GM12891 (cell line): Measurements from ENCODE around the gene SACS.

Experiments
- POLR2A ChIP-seq: IDR thresholded peaks from 2 replicates; pipeline ENCODE4 v1.6.1; 2011; ENCODE audit warnings: low read depth, low read length, control low read depth
- POLR2AphosphoS5 ChIP-seq: IDR thresholded peaks from 2 replicates; pipeline ENCODE4 v1.6.1; 2011; ENCODE audit warnings: low read depth, low read length, control low read depth
- TAF1 ChIP-seq: IDR thresholded peaks from 2 replicates; pipeline ENCODE4 v1.6.1; 2011; ENCODE audit warnings: low read depth, low read length, control low read depth

- TF ChIP-seq TAF1: no peak
- no peak for TF ChIP-seq POLR2AphosphoS5
- TF ChIP-seq POLR2A: no peak
Measured at GRCh38 chr13:23359882-23360281, 73.6 kb downstream of the SACS start.
